ENCODE data around the gene SLC29A4.
"Not testable (repeated sequence)": the region's sequence is repeated elsewhere in the genome, so short reads cannot be mapped to it uniquely, and the experiment has no call there.

Gene SLC29A4, protein sequence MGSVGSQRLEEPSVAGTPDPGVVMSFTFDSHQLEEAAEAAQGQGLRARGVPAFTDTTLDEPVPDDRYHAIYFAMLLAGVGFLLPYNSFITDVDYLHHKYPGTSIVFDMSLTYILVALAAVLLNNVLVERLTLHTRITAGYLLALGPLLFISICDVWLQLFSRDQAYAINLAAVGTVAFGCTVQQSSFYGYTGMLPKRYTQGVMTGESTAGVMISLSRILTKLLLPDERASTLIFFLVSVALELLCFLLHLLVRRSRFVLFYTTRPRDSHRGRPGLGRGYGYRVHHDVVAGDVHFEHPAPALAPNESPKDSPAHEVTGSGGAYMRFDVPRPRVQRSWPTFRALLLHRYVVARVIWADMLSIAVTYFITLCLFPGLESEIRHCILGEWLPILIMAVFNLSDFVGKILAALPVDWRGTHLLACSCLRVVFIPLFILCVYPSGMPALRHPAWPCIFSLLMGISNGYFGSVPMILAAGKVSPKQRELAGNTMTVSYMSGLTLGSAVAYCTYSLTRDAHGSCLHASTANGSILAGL

GRCh38 chr7:5282543-5283316 lies at the start of gene SLC29A4:
TSS of gene SLC29A4 (plus strand) at chr7:5282943. CDS start at chr7:5287817, 4,874 bp downstream.
- DNase-seq: peak; percentile 60

GRCh38 chr7:5234852-5235831 lies 47.6 kb upstream of the SLC29A4 start:
- DNase-seq: no peak

DNA sequence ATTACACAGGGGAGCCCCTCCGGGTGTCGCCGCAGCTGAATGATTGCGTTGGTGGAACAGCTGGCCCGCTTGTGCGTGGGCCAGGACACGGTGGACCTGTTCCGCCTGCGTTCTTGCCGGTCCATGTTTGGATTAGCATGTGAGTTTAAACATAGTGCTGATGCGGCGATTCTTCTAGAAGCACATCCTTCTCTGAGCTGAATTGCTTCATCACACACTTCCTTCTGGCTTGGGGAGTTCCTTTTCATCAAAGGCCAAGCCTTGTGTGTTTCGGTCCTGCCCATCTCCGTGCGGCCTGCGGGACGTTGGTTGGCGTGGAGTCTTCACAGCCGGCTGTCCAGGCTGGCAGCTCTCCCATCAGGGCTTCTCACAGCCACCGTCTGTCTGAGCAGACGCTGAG lies 45.5 kb upstream of the SLC29A4 start:
- DNase-seq: no peak

GRCh38 chr7:5238500-5238899 lies 44.2 kb upstream of the SLC29A4 start:
- no peak for DNase-seq

- no peak for DNase-seq
These were observed 39.5 kb upstream of the SLC29A4 start for GRCh38 chr7:5243261-5243660.

GRCh38 chr7:5248201-5248885 lies 34.4 kb upstream of the SLC29A4 start:
- no peak for DNase-seq

GRCh38 chr7:5250787-5251186 lies 32.0 kb upstream of the SLC29A4 start:
- DNase-seq: not testable (repeated sequence)

DNA sequence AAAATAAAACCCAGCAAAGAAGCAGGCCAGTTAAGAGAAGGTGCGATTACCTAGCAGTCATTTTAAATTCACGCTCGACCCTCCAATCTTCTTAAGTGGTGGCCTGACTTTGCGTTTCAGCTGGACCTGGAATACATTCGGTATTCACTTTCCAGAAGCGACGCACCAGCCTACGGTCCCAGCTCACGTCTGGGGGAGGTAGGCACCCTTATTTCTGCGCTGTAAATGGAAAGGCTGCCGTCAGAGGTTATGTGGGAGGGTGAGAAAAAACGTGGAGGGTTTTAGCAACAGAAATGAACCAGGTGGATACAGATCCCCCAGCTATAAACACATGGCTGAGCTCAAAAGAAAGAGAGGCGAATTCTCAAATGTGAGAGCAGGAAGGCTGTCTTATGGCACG lies 29.2 kb upstream of the SLC29A4 start:
- DNase-seq: not testable (repeated sequence)

DNA sequence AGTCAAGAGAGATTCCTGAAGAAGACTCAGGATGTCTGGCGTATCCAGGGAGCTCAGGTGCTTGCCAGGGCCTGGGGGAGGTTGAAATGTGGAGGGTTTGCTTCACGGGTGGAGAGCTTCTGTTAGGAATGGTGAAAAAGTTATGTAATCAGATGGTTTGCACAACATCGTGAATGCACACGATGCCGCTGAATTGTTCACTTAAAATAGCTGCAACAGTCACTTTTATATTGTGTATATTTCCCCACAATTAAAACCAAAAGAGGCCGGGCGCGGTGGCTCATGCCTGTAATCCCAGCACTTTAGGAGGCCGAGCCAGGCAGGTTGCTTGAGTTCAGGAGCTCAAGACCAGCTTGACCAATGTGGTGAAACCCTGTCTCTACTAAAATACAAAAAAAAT lies 28.4 kb upstream of the SLC29A4 start:
- not testable (repeated sequence) for DNase-seq

GRCh38 chr7:5255832-5256231 lies 26.9 kb upstream of the SLC29A4 start:
- DNase-seq: no peak

- DNase-seq: not testable (repeated sequence)
These were observed 22.1 kb upstream of the SLC29A4 start for GRCh38 chr7:5260530-5261068.

- DNase-seq: not testable (repeated sequence)
These were observed 19.7 kb upstream of the SLC29A4 start for GRCh38 chr7:5263066-5263465.

- no peak for DNase-seq
These were observed 17.2 kb upstream of the SLC29A4 start for GRCh38 chr7:5265320-5266190.

GRCh38 chr7:5266191-5267028 lies 16.3 kb upstream of the SLC29A4 start:
- DNase-seq: no peak

- not testable (repeated sequence) for DNase-seq
These were observed 14.9 kb upstream of the SLC29A4 start for GRCh38 chr7:5267829-5268228.

DNA sequence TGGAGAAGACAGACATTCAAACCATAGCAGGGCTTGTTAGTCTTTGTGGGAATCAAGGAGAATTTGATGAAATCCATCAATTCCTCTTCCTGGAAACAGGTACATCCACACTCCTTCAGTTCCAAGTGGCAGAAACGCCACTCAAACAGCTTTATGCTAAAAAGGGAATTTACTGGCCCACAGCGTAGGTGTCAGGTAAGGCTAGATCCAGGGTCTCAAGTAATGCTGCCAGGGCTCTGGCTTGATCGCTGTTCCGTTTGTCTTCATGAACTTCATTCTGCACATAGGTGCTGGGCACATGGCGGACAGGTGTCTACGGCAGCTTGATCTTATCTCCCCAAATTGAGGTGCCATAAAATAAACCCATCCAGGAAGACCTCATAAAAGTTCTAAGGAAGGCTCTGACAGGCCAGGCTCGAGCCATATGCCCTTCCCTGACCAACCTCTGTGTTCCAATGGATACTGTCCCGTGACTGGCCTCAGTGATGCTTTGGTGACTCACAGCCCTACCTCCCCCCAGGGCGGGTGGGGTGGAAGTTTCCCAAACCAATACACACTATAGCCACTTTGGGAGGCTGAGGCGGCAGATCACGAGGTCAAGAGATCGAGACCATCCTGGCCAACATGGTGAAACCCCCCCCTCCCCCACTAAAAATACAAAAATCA lies 12.6 kb upstream of the SLC29A4 start:
- DNase-seq: not testable (repeated sequence)

- no peak for DNase-seq
These were observed 12.0 kb upstream of the SLC29A4 start for GRCh38 chr7:5270788-5271187.

DNA sequence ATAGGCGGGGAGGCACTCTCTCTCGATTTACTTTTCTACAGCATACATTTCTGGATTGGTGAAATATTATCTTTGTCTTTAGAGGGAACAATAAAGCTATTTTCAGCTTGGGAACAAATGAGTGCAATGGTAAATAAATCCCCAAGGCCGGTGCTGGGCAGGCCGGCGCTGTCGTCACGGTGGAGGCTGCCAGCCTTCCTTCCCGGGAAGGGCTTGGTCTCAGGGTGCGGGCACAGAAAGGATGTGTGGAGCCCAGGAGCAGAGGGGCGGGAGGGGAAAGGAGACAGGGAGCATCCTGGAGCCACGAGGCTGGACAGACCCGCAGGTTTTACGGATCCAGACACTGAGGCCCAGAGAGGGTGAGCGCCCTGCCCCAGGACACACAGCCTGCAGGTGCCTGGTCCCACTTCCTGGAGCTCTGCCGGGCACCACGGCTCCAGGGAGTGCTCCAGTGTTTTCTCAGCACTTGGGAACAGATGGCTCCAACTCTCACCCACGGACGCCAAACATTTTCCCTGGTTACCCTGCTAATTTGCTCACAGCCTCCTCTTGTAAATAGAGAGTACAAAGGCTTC lies 8.8 kb upstream of the SLC29A4 start:
- not testable (repeated sequence) for DNase-seq

DNA sequence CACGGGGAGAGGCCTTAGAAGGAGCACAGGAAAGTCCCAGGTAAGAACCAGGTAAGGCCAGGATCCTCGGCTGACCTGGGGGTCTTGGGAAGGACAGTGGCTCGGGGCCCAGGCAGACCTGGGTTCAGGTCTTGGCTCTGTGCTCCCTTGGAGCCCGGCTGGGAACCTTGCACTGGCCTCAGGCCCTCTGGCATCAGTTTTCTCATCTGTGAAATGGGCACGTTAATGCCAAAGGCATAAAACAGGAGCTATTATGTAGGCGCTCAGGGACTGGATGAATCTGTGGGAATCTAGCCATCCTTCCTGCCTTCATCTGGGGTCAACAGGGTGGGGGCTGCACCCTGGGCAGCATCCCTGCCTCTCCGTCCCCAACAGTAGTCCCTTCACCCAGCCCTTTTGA lies 8.3 kb upstream of the SLC29A4 start:
- no peak for DNase-seq
